Smooth muscle cell (in vitro differentiated cells): ENCODE measurements around the gene S100P. TPM values are rescaled to one million over a fixed set of nuclear protein-coding genes. Genes with fewer than 3 reads are reported as not detected.

Source experiments
- DNase-seq: peaks from one replicate; lab custom pipeline; 2025; ENCODE audit not compliant: unreplicated experiment; lab: John Stamatoyannopoulos, UW
- H2AFZ ChIP-seq: fragments of 200-600 bp; sonication (generic); 2 replicates; pipeline ENCODE4 v1.6.0; 2016; ENCODE audit warnings: antibody characterized with exemption, low read depth, mild to moderate bottlenecking
- H3F3A ChIP-seq: fragments of 200-600 bp; sonication (generic); 2 replicates; pipeline ENCODE4 v1.6.0; 2017; ENCODE audit warnings: antibody characterized with exemption, low read depth
- H3K27ac ChIP-seq: fragments of 200-600 bp; sonication (generic); 2 replicates; pipeline ENCODE4 v1.5.1; 2016; ENCODE audit warnings: low read depth, mild to moderate bottlenecking
- H3K27me3 ChIP-seq: fragments of 200-600 bp; sonication (generic); 2 replicates; pipeline ENCODE4 v1.6.1; 2016; ENCODE audit warnings: low read depth, mild to moderate bottlenecking
- H3K36me3 ChIP-seq: fragments of 200-600 bp; sonication (generic); 2 replicates; pipeline ENCODE4 v1.5.1; 2016; ENCODE audit warnings: low read depth
- H3K4me1 ChIP-seq: fragments of 200-600 bp; sonication (generic); 2 replicates; pipeline ENCODE4 v1.5.1; 2016; ENCODE audit warnings: low read depth
- H3K4me2 ChIP-seq: fragments of 200-600 bp; sonication (generic); 2 replicates; pipeline ENCODE4 v1.6.0; 2016; ENCODE audit warnings: mild to moderate bottlenecking
- H3K4me3 ChIP-seq: fragments of 200-600 bp; sonication (generic); 2 replicates; pipeline ENCODE4 v1.5.1; 2016; ENCODE audit warnings: mild to moderate bottlenecking
- H3K79me2 ChIP-seq: fragments of 200-600 bp; sonication (generic); 2 replicates; pipeline ENCODE4 v1.6.0; 2016; ENCODE audit warnings: low read depth, mild to moderate bottlenecking
- H3K9ac ChIP-seq: fragments of 200-600 bp; sonication (generic); 2 replicates; pipeline ENCODE4 v1.6.0; 2016; ENCODE audit warnings: low read depth
- H3K9me3 ChIP-seq: fragments of 200-600 bp; sonication (generic); replicated peaks from 2 replicates; pipeline ENCODE4 v1.5.1; 2016; ENCODE audit warnings: low read depth
- H4K20me1 ChIP-seq: fragments of 200-600 bp; sonication (generic); 2 replicates; pipeline ENCODE4 v1.6.0; 2016; ENCODE audit warnings: low read depth
- WGBS: methylation state at CpG from one replicate; pipeline ENCODE4 v1.1.7; 2016; ENCODE audit warnings: low lambda C conversion rate; 5-methylcytosine and 5-hydroxymethylcytosine counted together
- polyA plus RNA-seq: library from polyadenylated mRNA; unstranded; fragments of >200 nt; fragmentation: Nextera tagmentation; extraction: Ambion mirVana; gene quantifications from 2 replicates; pipeline ENCODE4 v1.2.1, GENCODE V29; 2016
- total RNA-seq: library from RNA; depleted of rRNA; stranded (reverse); fragments of >200 nt; gene quantifications from 2 replicates; pipeline ENCODE4 v1.2.3, GENCODE V29; 2014
- TF ChIP-seq, protein P1 (sequence below): fragments of 200-600 bp; sonication (generic); IDR thresholded peaks from 2 replicates; pipeline ENCODE4 v1.5.1; 2017; ENCODE audit warnings: borderline replicate concordance, mild to moderate bottlenecking, antibody characterized with exemption; ENCODE audit not compliant: insufficient read depth, poor library complexity, severe bottlenecking

S100P gene
- total and polyA plus RNA-seq, 2 experiments from 2014 or later, result 4.0 to 6.6 TPM

DNA sequence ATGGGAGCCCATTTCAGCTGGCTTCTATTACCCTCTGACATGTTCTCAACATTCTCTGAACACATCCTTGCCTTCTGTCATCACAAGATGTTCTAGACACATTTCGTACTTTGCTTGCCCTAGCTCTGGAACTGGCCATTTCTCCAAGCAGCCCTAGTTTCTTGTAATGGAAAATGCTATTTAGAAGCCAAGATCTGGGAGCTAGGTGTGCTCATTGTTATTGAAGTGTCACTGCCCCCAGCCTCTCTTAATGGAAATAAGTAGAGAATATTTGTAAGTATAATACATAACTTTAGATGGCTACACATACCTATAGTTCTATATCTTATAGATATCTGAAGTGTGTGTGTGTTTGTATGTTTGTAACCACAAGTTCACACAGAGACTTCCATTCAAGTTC is 9.1 kb downstream of the S100P start:
- Histone ChIP-seq H3K9ac (no peak overlapping the region), H4K20me1 (peaks cover 29% of the 10 kb centered on the region), H3K36me3 (no peaks in the 10 kb centered on the region), H3K79me2 (peaks cover 43% of the 10 kb centered on the region), H3K27me3 (no peaks in the 10 kb centered on the region), H3K9me3 (no peaks in the 10 kb centered on the region), H3K4me2 (no peak overlapping the region), H3K27ac (no peak overlapping the region), H3K4me1 (peaks cover 4% of the 10 kb centered on the region), H3K4me3 (no peak overlapping the region), H3F3A (no peaks in the 10 kb centered on the region), H2AFZ (no peak overlapping the region)
- WGBS, result 0% methylated on average over 1 of the region's 1 CpG
- TF ChIP-seq, protein P1, sequence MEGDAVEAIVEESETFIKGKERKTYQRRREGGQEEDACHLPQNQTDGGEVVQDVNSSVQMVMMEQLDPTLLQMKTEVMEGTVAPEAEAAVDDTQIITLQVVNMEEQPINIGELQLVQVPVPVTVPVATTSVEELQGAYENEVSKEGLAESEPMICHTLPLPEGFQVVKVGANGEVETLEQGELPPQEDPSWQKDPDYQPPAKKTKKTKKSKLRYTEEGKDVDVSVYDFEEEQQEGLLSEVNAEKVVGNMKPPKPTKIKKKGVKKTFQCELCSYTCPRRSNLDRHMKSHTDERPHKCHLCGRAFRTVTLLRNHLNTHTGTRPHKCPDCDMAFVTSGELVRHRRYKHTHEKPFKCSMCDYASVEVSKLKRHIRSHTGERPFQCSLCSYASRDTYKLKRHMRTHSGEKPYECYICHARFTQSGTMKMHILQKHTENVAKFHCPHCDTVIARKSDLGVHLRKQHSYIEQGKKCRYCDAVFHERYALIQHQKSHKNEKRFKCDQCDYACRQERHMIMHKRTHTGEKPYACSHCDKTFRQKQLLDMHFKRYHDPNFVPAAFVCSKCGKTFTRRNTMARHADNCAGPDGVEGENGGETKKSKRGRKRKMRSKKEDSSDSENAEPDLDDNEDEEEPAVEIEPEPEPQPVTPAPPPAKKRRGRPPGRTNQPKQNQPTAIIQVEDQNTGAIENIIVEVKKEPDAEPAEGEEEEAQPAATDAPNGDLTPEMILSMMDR, result no peak
- DNase-seq, result no peak

DNA sequence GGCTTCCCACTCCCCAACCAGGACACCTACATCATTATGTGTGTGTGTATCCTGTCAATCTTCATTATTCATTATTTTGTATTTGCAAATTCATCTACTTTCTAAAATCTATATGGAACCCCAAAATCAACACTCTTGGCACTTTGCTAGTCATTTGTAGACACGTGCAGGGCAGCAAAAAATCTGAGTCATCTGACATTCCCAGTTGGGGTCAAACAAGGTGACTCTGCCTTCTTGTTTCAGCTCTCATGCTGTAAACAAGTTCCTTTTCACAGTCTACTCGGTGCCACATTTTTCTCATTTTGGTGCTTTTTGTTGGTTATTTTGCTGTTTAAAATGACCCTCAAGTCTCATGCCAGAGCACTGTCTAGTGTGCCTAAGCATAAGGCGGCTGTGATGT is 10.1 kb downstream of the S100P start:
- H3K4me3 ChIP-seq, result no peak overlapping the region
- WGBS, result 88% methylated on average over 3 of the region's 3 CpGs
- H3F3A ChIP-seq, result no peaks in the 10 kb centered on the region
- H2AFZ ChIP-seq, result no peak overlapping the region
- no peak overlapping the region for H3K9ac ChIP-seq
- H4K20me1 ChIP-seq, result peaks cover 36% of the 10 kb centered on the region
- no peak overlapping the region for H3K27ac ChIP-seq
- peaks cover 53% of the 10 kb centered on the region for H3K79me2 ChIP-seq
- H3K36me3 ChIP-seq, result no peaks in the 10 kb centered on the region
- no peaks in the 10 kb centered on the region for H3K9me3 ChIP-seq
- no peak overlapping the region for H3K4me2 ChIP-seq
- peaks cover 13% of the 10 kb centered on the region for H3K4me1 ChIP-seq
- H3K27me3 ChIP-seq, result no peaks in the 10 kb centered on the region
- no peak for DNase-seq
- TF ChIP-seq, protein P1, result no peak

GRCh38 chr4:6705646-6706045 is 12.0 kb downstream of the S100P start:
- no peaks in the 10 kb centered on the region for H3K9me3 ChIP-seq
- no peak overlapping the region for H3K9ac ChIP-seq
- no peak for DNase-seq
- H3K4me3 ChIP-seq, result no peak overlapping the region
- H3K36me3 ChIP-seq, result no peaks in the 10 kb centered on the region
- no peak overlapping the region for H3K4me2 ChIP-seq
- H4K20me1 ChIP-seq, result peaks cover 36% of the 10 kb centered on the region
- no peak overlapping the region for H2AFZ ChIP-seq
- 95% methylated on average over 2 of the region's 2 CpGs for WGBS
- peaks cover 17% of the 10 kb centered on the region for H3K4me1 ChIP-seq
- peaks cover 58% of the 10 kb centered on the region for H3K79me2 ChIP-seq
- no peaks in the 10 kb centered on the region for H3F3A ChIP-seq
- TF ChIP-seq, protein P1, result no peak
- H3K27ac ChIP-seq, result no peak overlapping the region
- H3K27me3 ChIP-seq, result no peaks in the 10 kb centered on the region

GRCh38 chr4:6706173-6706572 is 12.5 kb downstream of the S100P start:
- Histone ChIP-seq H3K4me3 (no peak overlapping the region), H3K27me3 (no peaks in the 10 kb centered on the region), H3F3A (no peaks in the 10 kb centered on the region), H4K20me1 (peaks cover 36% of the 10 kb centered on the region), H2AFZ (no peak overlapping the region), H3K9me3 (no peaks in the 10 kb centered on the region), H3K4me2 (no peak overlapping the region), H3K4me1 (peaks cover 17% of the 10 kb centered on the region), H3K27ac (no peak overlapping the region), H3K36me3 (no peaks in the 10 kb centered on the region), H3K79me2 (peaks cover 58% of the 10 kb centered on the region), H3K9ac (no peak overlapping the region)
- TF ChIP-seq, protein P1, result no peak
- no peak for DNase-seq
- WGBS, result 94% methylated on average over 5 of the region's 5 CpGs
